ENCODE results near the gene SH3BGRL3.
A peak's percentile ranks its signal among the peaks of the same experiment; 100 is the strongest.

Gene SH3BGRL3

DNA sequence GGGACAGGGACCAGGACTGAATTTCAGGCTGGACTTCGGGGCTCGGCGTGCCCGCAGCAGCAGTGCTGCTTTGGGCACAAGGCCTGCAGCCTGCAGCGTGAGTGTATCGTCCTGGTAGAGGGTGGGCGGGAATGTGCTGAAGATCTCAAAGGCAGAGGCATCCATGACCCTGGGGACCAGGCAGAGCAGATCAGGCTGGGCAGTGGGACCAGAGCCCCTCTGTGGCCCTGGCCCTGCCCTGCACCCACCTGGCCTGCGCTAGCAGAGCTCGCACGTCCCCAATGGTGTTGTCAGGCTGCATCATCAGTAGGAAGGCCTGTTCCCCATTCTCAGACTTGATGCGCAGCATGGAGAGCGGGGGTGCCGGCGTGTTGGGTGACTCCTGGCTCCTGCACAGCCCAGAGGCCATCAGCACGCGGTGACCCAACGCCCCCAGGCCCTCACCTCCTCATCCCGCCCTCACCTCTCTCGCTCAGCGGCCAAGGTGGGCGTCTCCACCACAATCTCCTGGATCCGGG, 2.6 kb downstream of the SH3BGRL3 start:
- TF ChIP-seq, protein P1, sequence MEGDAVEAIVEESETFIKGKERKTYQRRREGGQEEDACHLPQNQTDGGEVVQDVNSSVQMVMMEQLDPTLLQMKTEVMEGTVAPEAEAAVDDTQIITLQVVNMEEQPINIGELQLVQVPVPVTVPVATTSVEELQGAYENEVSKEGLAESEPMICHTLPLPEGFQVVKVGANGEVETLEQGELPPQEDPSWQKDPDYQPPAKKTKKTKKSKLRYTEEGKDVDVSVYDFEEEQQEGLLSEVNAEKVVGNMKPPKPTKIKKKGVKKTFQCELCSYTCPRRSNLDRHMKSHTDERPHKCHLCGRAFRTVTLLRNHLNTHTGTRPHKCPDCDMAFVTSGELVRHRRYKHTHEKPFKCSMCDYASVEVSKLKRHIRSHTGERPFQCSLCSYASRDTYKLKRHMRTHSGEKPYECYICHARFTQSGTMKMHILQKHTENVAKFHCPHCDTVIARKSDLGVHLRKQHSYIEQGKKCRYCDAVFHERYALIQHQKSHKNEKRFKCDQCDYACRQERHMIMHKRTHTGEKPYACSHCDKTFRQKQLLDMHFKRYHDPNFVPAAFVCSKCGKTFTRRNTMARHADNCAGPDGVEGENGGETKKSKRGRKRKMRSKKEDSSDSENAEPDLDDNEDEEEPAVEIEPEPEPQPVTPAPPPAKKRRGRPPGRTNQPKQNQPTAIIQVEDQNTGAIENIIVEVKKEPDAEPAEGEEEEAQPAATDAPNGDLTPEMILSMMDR (IDR thresholded peaks at IDR 0.05; ENCODE audit: control insufficient read depth, insufficient read depth, low read depth, low read length, missing control alignments) = no peak
- peak overlapping the region; percentile 9 for H3K4me3 ChIP-seq (ENCODE audit: control insufficient read depth, low read depth, low read length)
- no peak for DNase-seq (ENCODE audit: low read depth)

GRCh38 chr1:26283279-26283853, 3.5 kb downstream of the SH3BGRL3 start:
- TF ChIP-seq, protein P1 (IDR thresholded peaks at IDR 0.05; ENCODE audit: control insufficient read depth, insufficient read depth, low read depth, low read length, missing control alignments) = no peak
- H3K4me3 ChIP-seq (ENCODE audit: control insufficient read depth, low read depth, low read length) = no peak overlapping the region
- DNase-seq (ENCODE audit: low read depth) = no peak

DNA sequence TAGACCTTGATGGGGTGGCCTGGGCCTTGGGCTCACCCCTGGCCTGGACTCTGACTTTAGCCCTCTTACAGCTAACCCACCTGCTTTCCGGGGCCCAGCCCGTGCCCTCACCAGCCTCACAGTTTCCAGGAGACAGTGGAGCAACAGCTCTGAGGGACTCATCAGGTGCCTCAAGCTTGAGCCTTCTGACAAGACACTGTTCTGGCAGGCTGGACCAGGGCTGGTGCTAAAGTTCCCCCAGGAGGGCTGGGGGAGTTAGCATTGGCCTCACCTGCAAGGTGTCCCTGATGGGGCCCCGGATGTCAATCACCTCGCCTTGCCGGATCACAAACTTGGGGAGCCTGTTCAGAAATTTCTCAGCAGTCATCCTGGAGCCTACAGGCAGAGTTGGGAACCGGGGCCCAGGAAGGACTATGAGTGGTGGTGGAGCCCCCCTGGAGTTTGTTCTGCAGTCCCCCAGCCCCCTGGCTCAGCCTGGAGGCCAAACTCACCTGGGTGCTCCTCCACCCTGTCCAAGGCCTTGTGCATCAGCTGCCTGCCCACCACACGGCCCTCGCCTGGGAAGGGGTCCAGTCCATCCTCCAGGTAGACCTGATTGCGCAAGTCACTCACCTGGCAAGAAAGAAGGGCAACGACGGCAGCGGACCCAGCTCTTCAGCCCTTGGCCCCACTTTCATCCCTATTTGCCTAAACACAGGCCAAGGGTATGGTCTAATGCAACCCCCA, 4.1 kb downstream of the SH3BGRL3 start:
- no peak for DNase-seq (ENCODE audit: low read depth)
- TF ChIP-seq, protein P1 (IDR thresholded peaks at IDR 0.05; ENCODE audit: control insufficient read depth, insufficient read depth, low read depth, low read length, missing control alignments) = no peak

DNA sequence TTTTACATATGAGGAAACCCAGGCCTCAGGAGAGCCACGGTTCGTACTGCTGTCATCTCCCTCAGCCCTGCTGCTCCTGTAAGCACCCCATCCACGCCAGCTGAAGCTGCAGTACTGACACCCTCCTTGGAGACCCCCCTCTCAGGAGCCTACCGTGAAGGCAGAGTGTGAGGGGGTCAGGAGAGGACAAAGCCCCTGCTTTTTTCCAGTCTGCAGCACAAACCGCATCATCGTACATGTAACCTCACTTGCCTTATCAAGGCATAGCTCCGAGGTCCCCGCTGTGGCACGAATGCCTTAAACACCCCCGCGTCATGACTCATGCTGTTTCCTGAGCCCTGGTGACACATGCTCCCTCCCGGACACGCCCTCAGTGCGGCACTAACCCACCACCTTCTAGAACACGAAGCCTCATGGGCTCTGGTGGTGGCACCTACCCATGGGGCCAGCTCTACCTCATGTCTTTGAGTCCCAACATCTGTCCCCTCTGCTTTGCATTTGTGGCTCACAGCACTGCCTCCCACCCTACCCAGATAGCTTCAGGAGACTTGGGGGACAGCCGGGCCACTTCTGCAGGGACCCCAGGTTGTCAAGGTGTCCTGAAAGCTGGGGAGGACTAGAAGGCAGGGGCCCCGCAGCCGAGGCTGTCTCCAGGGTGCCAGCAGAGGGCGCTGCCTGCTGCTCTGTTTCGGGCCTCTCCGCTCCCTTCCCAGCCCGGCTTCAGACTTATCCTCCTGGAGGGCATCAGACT, 4.9 kb downstream of the SH3BGRL3 start:
- no peak overlapping the region for H3K4me3 ChIP-seq (ENCODE audit: control insufficient read depth, low read depth, low read length)
- DNase-seq (ENCODE audit: low read depth) = no peak
- TF ChIP-seq, protein P1 (IDR thresholded peaks at IDR 0.05; ENCODE audit: control insufficient read depth, insufficient read depth, low read depth, low read length, missing control alignments) = peak; percentile 65

More for the DNA sequence above, 4.1 kb downstream of the SH3BGRL3 start:
- H3K4me3 ChIP-seq (ENCODE audit: control insufficient read depth, low read depth, low read length) = no peak overlapping the region

DNA sequence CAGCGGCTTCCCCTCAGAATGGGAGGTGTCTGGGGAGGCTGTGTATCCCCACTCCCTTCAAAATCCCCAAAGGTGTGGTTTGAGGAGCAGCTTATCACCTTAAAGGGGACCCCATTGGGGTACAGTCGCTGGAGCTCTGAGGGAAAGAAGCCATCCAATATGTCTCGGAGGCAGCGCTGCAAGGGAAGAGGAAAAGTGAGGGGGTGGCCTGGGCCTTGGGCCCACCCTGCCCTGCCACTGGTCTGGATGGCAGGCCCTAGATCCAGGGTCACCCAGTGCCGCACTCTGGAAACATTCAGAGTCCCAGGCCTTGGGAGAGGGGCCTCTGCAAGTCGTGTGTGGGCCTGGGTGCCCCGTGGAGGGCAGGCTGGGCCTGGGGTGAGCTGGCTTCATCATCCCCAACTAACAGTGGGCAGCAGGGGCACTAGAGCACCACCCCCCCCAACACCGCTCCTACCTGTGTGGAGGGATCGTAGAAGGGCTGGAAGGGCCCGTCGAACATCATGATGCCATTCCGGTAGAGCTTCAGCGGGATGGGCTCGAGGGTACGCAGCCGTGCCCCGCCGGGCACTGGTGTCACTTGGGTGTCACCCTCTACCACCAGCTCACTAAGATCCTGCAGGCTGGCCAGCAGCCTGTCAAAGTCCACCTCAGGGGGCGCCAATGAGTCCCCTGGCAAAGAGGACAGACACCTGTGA, 5.6 kb downstream of the SH3BGRL3 start:
- no peak for DNase-seq (ENCODE audit: low read depth)
- TF ChIP-seq, protein P1 (IDR thresholded peaks at IDR 0.05; ENCODE audit: control insufficient read depth, insufficient read depth, low read depth, low read length, missing control alignments) = peak; percentile 46
- no peak overlapping the region for H3K4me3 ChIP-seq (ENCODE audit: control insufficient read depth, low read depth, low read length)

- DNase-seq (ENCODE audit: low read depth) = no peak
- H3K4me3 ChIP-seq (ENCODE audit: control insufficient read depth, low read depth, low read length) = no peak overlapping the region
- TF ChIP-seq, protein P1 (IDR thresholded peaks at IDR 0.05; ENCODE audit: control insufficient read depth, insufficient read depth, low read depth, low read length, missing control alignments) = no peak
Measured at GRCh38 chr1:26286064-26286416, 6.2 kb downstream of the SH3BGRL3 start.

Data from AG09309 (cell line).